Measurements from ENCODE around the gene KRR1. TPM values are rescaled to one million over a fixed set of nuclear protein-coding genes. Genes with fewer than 3 reads are reported as not detected.

Gene KRR1
- total RNA-seq, result 33.0 and 73.2 TPM in 2 replicates

DNA sequence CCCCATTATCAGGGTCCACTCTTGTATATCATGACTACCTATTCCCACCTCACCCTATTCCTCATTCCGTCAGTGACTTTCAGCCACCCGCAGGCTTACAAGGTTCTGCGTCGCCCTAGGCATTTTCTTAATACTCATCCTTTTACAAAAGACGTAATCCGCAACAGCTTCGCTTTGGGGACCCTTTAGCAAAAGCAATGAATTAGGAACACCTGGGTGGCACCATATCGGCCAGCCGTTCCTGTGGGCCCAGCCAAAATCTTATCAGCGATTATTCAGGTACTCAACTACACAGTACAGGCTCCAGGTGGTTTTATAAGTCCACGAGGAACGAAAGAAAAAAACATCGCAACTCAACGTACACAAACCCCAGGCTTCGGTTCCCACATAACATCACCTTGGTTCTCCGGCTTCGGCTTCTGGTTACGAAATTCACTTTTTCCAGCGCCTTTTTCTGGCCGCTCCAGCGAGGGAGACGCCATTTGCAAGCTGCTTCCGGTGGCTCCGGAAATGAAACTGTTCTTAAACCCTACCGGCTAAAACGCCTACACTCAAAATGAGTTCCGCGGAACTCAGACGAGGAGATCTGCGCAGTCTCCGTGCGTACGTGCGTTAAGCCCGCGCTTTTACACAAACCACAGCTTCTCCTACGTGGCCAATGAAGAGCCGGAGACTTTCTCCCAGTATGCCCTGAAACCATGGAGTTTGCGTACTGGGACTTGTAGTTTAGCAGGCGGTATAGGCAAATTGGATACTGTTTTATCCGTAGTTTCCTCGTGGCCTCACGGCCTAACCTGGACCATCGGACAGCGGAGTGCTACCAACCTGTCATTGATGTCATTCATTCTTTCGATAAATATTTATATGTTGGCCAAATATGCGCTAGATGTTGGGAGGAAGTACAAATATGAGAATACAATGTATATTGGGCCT, at the start of gene KRR1:
KRR1 (minus strand) TSS at position 494 of the 933 bp plus-strand sequence; CDS start at position 482, 12 bp downstream.

DNA sequence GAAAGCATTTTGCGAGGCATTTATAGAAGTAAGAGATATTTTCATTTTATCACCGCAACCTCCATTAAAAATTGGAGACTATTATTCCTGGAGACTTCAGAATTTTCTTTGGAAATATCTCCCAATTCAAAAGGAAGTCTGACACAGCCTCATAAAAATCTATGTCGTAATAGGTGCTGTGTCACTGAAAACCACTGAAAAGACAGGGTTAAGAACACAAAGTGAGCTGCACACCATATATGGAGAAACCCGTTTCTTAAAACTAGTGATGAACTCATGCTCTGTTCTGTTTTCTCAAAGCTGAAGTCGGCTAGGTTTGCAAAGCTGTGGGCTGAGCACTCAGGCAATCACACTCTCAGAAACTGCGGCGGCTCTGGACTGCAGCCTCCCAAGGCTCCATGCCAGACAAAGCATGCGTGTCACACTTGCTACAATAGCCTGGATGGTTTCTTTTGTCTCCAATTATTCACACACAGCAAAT, 30.9 kb downstream of the KRR1 start, which contains the start of gene GLIPR1:
GLIPR1 (plus strand) TSS at position 287 of the 481 bp plus-strand sequence; CDS start at position 413, 126 bp downstream.

Other genes starting within 250 kb of the KRR1 start
- gene CAPS2, start 181.3 kb downstream of the KRR1 start, total RNA-seq, result 3.6 and 4.2 TPM in 2 replicates
- gene GLIPR1L1, start 176.9 kb downstream of the KRR1 start, total RNA-seq, result not detected in 2 replicates
- 0.30 and 0.42 TPM in 2 replicates for gene GLIPR1L2, start 120.5 kb downstream of the KRR1 start, total RNA-seq
- gene GLIPR1, start 30.9 kb downstream of the KRR1 start, total RNA-seq, result 47.2 and 296 TPM in 2 replicates

Measured in smooth muscle cell of the umbilical artery (primary cell).